Measurements from ENCODE around the gene GPA33.
"Not testable (repeated sequence)": the region's sequence is repeated elsewhere in the genome, so short reads cannot be mapped to it uniquely, and the experiment has no call there.

GPA33 gene

DNA sequence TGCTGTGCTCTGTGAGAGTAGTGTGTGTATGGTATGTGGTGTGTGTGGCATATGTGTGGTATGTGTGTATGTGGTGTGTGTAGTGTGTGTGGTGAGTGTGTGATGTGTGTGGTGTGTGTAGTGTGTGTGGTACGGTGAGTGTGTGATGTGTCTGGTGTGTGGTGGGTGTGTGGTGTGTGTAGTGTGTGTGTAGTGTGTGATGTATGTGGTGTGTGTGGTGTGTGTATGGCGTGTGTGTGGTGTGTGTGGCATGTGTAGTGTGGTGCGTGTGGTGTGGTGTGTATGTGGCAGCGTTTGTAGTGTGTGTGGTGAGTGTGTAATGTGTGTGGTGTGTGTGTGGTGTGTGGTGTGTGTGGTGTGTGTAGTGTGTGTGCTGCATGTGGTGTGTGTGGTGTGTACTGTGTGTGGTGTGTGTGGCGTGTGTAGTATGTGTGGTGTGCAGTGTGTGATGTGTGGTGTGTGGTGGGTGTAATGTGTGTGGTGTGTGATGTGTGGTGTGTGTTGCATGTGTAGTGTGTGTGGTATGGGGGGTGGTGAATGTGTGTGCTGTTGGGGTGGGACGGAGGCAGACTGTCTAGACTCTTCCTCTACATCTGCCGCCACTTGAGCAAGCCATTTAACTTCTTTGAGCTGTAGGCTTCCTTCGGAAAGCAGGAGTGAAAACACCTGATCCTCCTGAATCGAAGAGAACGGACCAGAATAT is 33.5 kb downstream of the GPA33 start:
- no peak for DNase-seq (ENCODE audit: low read depth)

DNA sequence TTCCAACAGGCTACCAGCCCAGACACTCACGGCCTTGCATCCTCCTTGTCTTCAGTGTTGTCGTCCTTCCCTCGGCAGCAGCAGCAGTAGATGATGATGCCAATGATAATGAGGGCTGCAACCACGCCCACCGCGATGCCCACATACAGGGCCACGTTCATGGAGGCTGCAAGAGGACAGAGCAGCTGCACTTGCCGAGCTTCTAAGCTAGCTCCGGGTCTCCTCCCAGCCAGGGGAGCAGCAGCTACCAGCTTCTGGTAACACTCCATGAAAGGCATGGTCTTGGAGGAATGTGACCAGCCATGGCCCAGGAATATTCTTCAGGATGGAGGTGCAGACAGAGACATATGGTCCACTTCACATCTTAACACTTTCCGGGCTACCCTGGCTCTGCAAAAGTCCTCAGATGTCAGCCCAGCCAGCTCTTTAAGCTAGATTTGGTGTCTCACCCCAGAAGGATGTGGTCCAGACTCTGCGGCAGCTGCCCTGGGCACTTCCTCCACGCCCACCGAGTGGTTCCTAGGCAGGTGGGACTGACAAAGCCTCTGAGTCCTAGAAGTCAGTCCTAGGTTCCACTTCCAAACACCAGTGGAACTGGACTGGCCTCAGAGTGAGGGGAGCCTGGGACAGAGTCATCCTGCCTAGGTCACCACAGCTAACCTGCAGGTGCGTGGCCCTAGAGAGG is 35.1 kb downstream of the GPA33 start:
- no peak for DNase-seq (ENCODE audit: low read depth)

DNA sequence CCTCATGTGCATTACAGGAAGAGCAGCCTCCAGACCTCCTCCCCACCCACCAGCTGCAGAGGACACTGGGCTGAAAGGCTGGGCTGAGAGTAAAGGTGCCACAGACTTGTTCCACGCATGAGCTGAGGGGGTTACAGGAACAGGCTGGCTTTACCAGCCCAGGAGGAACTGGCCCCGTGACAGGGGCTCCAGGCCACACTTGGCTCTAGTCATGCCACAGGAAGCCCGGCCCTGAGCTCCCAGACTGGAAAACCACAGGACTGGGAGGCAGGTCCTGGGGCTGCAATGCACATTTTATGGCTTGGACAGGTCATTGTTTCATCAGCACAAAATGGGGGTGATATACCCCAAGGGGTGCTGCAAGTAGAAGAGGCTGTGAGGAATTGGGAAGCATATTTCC is 35.6 kb downstream of the GPA33 start:
- DNase-seq (ENCODE audit: low read depth) = no peak

DNA sequence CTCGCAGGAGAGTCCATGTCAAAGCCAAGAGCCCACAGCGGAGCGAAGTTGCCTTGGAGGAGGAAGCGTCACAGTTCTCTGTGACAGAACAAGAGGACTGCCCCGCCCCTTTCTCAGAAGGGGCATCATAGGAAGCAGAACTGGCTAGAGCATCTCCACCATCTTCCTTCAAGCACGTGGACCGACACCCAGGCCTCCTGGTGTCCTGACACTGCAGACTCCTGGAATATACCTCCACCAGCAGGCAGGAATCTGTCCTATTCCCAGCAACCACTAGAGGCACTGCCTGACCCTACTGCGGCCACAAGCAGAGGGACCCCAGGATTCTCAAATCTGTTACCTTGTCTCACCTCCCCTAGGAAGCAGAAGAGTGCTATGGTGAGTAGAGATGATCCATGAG is 37.8 kb downstream of the GPA33 start:
- no peak for DNase-seq (ENCODE audit: low read depth)

DNA sequence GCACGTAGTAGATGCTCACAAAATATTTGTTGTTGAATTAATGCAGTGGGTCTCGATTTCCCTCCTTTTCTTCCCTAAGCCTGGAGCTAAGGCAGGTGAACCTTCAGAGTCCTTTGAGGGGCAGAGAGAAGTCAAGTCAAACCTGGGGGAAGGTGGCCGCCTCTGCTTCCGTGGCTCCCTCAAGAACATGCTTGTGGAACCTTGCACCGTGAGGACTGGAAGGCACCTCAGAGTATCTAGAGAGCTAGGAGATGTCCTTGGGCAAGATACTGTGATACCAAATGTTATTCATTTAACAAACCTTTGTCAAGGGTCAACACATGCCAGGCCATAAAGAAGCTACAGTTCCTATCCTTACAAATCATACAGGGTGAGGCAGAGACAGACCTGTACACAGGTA is 38.3 kb downstream of the GPA33 start:
- DNase-seq (ENCODE audit: low read depth) = no peak

DNA sequence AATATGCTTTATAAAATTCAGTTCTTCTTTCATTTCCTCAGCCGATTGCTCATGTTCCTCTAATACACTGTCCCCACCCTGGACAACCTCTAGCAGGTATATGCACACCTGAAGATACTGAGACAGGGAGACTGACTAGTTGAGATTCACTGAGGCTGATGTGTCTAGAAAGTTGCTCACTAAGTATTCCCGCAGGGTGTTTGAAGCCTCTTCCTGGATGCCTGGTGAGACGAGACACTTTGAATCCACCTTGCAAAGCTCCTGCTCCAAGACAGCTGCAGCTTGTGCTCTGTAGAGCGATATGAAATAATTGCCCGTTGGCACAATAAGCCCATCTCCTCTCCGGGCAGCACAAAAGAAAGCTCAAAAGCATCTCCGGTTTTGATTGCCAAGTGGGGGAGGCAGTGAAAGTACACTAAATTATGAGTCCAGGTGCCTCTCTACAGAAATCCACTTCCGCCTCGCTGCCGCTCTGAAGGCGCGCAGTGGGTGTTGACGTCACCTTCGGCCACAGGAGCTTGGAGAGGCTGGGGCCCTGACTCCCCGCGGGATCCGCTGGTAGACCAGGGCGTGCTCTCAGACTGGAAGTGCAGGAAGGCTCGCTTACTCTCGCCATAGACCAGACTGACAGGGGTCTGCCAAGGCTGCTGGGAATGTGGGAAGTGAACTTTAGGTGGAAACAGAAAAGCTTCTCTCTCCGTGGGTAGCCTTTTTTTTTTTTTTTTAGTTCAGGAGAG is 46.3 kb downstream of the GPA33 start:
- peak; percentile 61 for DNase-seq (ENCODE audit: low read depth)

DNA sequence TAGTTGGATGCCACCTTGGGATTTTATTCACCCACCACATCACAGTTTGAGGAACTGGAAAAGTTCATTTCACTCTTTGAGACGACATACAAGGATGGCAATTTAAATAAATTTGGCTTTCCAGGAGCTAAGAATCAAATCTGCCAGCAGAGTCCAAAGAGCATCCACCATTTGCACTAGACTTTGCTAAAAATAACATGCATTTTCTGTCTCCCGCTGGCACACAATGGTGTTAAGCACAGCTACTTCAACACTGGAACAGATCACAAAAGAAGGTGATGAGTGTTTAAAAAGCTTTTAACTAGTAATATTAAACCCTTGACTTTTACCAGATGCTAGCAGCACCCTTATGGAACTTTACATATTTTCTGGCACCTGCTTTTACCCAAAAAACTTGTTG is 56.5 kb downstream of the GPA33 start:
- DNase-seq (ENCODE audit: low read depth) = no peak

DNA sequence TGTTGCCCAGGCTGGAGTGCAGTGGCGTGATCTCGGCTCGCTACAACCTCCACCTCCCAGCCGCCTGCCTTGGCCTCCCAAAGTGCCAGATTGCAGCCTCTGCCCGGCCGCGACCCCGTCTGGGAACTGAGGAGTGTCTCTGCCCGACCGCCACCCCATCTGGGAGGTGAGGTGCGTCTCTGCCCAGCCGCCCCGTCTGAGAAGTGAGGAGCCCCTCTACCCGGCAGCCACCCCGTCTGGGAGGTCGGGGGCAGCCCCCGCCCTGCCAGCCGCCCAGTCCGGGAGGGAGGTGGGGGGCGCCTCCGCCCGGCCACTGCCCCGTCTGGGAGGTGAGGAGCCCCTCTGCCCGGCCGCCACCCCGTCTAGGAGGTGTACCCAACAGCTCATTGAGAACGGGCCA is 60.6 kb downstream of the GPA33 start:
- not testable (repeated sequence) for DNase-seq (ENCODE audit: low read depth)

DNA sequence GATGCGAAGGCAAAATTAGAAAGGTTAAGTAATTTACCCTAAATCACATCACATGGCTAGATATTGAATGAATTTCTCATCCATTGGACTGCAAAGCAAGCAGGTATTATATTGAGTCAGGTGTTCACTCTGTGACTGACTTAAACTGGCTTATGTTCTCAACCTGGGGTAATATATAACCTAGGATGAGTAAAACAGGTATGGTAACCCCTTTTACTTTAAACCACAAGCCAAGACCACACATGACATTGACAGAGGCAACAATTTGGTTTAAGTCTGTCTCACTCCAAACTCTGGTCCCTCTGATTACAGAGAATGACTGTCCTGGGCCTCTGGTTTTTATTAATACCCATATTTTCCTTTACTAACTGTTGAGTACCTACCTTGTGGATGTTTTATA is 67.8 kb downstream of the GPA33 start:
- DNase-seq (ENCODE audit: low read depth) = no peak

DNA sequence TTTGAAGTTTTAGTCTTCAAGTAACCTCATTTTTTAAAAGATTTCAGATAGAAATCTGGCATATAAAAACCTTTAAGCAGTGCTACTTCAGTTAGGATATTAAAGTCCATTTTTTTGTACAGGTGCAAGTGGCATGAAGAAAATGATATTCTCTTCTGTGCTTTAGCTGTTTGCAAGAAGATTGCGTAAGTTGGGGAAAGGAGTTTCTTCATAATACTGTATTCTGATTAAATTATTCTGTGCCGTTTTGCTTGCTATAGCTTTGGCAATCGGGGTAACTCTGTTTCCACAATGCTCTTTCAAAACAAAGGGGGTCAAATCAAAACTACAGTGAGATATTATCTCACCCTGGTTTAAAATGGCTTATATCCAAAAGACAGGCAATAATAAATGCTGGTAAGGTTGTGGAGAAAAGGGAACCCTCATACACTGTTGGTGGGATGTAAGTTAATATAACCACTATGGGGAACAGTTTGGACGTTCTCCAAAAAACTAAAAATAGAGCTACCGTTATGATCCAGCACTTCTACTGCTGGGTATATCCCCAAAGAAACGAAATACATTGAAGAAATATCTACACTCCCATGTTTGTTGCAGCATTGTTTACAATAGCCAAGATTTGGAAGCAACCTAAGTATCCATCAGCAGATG is 74.0 kb downstream of the GPA33 start:
- DNase-seq (ENCODE audit: low read depth) = no peak

DNA sequence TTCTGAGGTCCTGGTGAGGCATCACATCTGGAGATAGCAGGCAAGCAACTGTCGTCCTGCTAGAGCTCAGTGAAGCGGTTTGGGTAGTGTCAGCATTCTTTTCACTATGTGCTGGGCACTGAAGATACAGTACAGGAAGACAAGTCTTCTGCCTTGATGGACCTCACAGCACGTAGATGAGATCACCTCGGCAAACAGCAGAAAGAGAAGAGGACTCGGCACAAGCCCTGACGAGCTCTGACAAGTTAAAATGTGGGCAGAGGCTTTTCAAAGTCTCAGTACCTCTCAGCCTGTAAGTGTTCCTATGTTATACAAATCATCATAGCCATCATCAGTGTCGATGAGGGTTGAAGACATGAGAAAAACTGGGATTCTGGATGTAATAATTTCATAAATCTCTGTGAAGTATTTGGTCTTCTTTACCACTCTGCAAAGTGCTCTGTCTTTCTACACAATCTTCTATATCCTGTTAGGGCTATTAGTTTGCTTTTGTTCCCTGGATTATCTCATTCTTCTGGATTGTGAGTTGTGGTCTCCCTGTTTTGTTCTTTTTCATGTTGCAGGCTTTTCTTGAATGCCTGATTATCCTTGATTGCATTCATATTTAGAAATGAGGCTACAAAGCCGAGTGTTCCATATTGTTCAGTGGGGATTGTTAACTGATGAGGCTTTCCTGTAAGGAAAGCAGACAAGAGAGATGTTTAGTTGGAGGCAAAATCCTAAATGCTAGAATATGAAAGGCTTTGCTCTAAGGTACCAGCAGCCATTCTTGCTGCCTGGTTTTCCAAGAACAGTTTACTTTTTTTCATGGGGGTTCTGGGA is 76.9 kb downstream of the GPA33 start:
- DNase-seq (ENCODE audit: low read depth) = no peak

DNA sequence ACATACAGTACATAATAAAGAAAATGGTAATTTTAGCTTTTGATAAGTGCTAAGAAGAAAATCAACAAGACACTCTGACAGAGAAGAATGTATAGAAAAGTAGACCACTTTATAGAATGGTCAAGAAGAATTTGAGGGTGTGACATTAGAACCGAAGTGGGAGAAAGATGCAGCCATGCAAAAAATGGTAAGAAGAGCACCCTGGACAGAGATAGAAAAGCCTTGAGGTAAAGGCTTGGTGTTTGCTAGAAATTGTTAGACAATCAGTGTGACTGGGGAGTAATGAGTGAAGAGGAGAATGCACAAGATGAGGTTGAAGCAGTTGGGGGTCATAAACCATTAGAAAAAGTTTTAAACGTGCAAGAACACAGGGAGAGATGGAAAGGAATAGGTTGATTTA is 77.6 kb downstream of the GPA33 start:
- no peak for DNase-seq (ENCODE audit: low read depth)

DNA sequence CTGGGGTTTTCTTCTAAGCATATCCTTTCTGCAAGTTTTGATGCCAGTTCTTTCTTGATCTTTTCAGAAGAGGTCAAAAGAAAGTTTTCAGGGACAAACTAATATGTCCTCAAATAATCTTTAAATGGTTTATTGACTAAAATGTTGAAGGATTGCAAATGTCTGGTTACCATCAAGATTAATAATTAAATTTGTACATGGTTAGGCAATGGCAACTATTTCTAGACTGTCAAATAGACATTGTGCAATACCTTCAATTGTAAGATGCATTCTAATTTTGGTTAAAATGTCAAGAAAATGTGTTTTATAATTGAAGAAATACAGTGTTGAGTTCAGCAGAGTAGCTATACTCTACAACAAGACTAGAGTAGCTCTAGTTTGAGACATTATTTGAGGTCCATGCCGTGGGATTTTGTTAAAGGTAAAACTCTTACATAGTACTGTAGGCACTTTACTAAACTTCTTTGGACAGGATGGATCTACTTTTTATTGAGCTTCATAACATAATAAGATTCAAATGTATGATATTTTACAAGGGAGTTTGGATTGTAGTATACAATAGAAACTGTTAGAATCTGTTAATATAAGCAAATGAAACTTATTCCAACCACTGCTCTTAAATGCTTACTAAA is 78.5 kb downstream of the GPA33 start:
- DNase-seq (ENCODE audit: low read depth) = no peak

DNA sequence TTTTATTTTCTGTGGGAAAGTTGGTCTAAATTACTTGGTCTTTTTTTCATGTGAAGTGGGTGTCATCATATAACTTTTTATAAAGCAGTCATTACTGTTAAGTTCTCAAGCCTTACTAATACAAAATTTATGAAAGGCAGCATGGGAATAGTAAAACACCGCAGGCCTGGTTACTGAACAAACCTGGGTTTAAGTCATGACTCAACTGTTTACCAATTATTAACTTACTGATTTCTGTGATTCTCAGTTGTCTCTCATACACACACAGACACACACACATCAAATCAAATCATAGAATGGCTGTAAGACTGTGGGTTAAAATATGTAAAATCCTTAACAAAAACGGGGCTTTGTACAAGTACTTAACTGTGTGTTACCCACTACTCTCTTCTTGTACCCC is 86.5 kb downstream of the GPA33 start:
- DNase-seq (ENCODE audit: low read depth) = no peak
